ENCODE data around the gene C5AR1.
"Not testable (repeated sequence)": the region's sequence is repeated elsewhere in the genome, so short reads cannot be mapped to it uniquely, and the experiment has no call there.

The C5AR1 gene

DNA sequence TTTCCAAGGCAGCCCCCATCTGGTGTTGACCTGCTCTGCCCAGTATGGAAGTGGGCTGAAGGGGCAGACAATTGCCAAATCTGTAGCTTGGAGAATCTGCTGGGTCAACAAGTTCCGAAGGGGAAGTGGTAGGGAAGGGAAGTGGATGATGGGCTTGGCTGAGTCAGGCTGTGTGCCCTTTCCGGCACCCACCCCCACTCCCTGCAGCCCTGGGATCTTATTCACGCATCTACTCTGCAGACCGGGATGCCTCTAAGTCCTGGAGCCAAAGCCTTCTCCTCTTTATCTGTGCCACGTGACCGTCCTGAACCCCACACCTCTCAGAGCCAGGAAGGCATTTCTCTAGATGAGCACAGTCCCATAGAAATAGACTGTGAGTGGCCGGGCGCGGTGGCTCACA is 14.8 kb downstream of the C5AR1 start:
- in situ Hi-C loops (cut with MboI; ENCODE audit: low sequenced_read_pairs): no loop called here

DNA sequence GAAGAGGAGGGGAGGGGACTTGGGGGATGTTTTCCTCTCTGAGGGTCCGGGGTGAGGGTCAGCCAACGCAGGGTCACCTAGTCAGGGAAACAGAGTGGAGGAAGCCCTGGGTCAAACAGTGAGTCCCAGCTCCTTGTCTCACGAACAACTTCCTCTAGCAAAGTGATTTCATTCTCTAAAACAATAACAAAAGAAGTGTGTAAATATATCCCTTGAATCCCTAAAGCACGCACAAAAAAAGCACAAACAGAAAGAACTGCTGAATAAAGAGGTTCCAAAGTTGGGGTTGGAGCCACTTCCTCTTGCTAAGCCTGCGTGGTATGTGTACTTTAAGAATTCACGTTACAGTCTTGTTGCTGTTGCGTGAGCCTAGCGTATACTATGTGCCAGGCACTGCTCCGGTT is 20.8 kb downstream of the C5AR1 start:
- in situ Hi-C loops (cut with MboI; ENCODE audit: low sequenced_read_pairs): no loop called here

DNA sequence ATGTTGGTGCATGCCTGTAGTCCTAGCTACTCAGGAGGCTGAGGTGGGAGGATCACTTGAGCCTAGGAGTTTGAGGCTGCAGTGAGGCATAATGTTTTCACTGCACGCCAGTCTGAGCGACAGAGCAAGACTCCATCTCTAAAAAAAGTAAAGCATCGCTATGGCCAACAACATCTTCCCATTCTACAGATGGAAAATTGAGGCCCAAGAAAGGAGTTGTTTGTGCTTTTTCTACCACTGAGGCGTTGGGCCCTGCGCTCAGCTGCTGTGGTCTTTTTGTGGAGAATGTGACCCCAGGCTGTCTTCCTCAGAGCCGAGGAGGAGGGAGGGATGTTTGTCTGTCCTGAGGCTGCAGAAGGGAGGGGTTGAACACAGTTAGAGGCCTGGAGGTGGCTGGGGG is 21.8 kb downstream of the C5AR1 start:
- in situ Hi-C loops (cut with MboI; ENCODE audit: low sequenced_read_pairs): no loop called here

DNA sequence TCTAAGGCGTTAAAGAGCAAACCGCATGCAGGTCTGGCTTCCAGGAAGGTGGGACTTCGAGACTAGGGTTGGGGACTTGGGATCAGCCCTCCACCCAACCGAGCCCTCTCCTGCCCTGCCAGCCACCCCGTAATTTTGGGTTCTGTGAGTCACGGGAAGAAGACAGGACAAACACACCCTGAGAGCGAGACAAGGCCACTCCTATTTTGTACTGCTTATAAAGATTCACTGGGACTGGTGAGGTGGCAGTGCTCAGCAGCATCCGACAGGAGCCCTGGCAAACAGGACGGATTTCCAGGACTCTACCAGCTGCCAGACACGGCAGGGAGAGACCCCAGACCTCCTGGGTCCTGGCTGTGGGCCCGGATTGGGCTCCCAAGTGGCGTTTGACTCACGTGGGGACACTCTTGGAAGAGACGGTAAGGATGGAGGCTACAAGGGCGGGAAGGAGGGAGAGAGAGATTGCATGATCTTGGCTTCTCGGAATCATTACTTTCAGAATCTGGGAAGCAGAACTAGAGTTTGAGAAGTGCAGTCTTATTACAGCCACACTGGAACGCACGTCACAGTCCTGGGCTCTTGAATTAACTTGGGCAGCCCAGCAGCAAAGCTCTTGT is 22.4 kb downstream of the C5AR1 start, which contains the start of gene C5AR2:
Gene C5AR2 (plus strand): TSS at position 245 of the 617 bp plus-strand sequence. CDS start 8,625 bp downstream, outside the sequence.
- in situ Hi-C loops (cut with MboI; ENCODE audit: low sequenced_read_pairs): no loop called here

GRCh38 chr19:47336765-47337718 is 27.4 kb downstream of the C5AR1 start:
- in situ Hi-C loops (cut with MboI; ENCODE audit: low sequenced_read_pairs): not testable (repeated sequence)

DNA sequence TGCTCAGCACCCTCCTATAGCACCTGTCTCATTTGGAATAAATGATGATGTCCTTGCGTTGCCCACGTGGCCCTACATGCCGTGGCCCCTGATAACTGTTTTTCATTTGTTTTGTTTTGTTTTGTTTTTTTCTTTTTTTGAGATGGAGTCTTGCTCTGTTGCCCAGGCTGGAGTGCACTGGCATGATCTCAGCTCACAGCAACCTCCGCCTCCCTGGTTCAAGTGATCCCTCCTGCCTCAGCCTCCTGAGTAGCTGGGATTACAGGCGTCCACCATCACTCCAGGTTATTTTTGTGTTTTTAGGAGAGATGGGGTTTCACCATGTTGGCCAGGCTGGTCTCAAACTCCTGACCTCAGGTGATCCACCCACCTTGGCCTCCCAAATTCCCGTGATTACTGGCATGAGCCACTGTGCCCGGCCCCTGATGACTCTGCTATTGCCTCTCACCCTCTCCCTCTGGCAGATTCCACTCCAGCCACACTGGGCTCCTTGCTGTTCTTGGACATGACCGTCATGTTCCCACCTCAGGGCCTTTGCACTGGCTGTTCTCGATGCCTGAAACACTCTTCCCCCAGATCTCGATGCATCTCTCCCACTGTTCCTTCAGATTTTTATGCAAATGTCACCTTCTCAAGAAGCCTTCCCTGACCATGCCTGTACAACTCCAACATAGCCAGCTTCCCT is 29.7 kb downstream of the C5AR1 start:
- in situ Hi-C loops (cut with MboI; ENCODE audit: low sequenced_read_pairs): no loop called here

GRCh38 chr19:47340477-47341208 is 31.0 kb downstream of the C5AR1 start:
- in situ Hi-C loops (cut with MboI; ENCODE audit: low sequenced_read_pairs): no loop called here

- in situ Hi-C loops (cut with MboI; ENCODE audit: low sequenced_read_pairs): no loop called here
Measured at GRCh38 chr19:47341734-47342133, 32.1 kb downstream of the C5AR1 start.

- in situ Hi-C loops (cut with MboI; ENCODE audit: low sequenced_read_pairs): no loop called here
Measured at GRCh38 chr19:47343194-47343802, 33.6 kb downstream of the C5AR1 start.

GRCh38 chr19:47344425-47344824 is 34.8 kb downstream of the C5AR1 start:
- in situ Hi-C loops (cut with MboI; ENCODE audit: low sequenced_read_pairs): no loop called here

GRCh38 chr19:47346024-47346423 is 36.4 kb downstream of the C5AR1 start:
- in situ Hi-C loops (cut with MboI; ENCODE audit: low sequenced_read_pairs): not testable (repeated sequence)

GRCh38 chr19:47348819-47349795 is 39.4 kb downstream of the C5AR1 start, which contains the start of gene DHX34:
TSS of gene DHX34 (plus strand) at chr19:47349315. CDS start at chr19:47353031, 3,716 bp downstream.
- in situ Hi-C loops (cut with MboI; ENCODE audit: low sequenced_read_pairs): no loop called here

GRCh38 chr19:47350630-47351029 is 41.0 kb downstream of the C5AR1 start:
- in situ Hi-C loops (cut with MboI; ENCODE audit: low sequenced_read_pairs): no loop called here

DNA sequence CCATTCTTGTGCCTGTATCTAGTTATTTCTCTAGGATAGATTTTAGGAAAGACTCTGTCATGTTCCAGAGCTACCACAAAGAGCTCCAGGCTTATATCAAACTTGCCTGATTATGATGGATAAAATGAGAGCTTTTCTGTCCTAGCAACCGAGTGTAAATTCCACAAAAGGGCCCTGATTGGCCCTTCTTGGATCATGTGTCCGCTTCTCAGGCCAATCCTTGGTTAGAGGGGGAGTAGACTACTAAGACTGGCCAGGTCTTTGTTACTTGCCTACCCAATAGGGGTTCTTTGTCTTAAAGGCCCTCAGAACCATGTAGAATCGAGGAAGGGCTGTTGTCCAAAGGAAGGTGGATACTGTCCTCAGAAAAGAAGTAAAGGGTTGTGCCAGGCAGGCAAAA is 41.9 kb downstream of the C5AR1 start:
- in situ Hi-C loops (cut with MboI; ENCODE audit: low sequenced_read_pairs): no loop called here

- in situ Hi-C loops (cut with MboI; ENCODE audit: low sequenced_read_pairs): no loop called here
Measured at GRCh38 chr19:47352095-47352494, 42.4 kb downstream of the C5AR1 start.

DNA sequence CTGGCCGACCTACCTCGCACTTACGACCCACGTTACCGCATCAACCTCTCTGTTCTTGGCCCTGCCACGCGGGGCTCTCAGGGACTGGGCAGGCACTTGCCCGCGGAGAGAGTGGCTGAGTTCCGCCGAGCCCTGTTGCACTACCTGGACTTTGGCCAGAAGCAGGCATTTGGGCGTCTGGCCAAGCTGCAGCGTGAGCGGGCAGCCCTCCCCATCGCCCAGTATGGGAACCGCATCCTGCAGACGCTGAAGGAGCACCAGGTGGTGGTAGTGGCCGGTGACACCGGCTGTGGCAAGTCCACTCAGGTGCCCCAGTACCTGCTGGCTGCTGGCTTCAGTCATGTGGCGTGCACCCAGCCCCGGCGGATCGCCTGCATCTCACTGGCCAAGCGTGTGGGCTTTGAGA is 43.6 kb downstream of the C5AR1 start:
- in situ Hi-C loops (cut with MboI; ENCODE audit: low sequenced_read_pairs): no loop called here

GRCh38 chr19:47356900-47357299 is 47.2 kb downstream of the C5AR1 start:
- in situ Hi-C loops (cut with MboI; ENCODE audit: low sequenced_read_pairs): no loop called here

DNA sequence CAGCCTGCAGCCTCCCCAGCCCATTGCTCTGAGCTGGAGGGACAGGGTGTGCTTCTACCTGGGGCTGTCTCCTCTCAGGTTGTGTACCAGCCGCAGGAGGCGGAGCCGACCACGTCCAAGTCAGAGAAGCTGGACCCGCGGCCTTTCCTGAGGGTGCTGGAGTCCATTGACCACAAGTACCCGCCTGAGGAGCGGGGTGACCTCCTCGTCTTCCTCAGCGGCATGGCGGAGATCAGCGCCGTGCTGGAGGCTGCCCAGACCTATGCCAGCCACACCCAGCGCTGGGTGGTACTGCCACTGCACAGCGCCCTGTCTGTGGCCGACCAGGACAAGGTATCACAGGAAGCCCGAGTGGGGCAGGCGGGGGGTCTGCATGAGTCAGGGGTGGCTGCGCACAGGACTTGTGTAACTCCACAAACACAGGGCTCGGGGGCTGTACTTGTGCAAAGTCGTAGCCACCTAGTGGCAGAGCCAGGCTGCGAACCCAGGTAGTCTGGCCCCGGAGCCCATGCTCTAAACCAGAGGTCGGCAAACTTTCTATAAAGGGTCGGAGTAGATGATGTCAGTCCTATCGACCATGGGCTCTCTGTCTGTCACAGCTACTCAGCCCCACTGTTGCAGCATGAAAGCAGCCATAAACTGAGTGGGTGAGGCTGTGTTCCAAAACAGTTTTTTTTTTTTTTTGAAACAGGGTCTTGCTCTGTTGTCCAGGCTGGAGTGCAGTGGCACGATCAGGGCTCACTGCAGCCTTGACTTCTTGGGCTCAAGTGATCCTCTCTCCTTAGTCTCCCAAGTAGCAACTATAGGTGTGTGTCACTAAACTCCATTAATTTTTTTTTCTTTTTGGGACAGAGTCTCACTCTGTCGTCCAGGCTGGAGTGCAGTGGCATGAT is 48.4 kb downstream of the C5AR1 start:
- in situ Hi-C loops (cut with MboI; ENCODE audit: low sequenced_read_pairs): no loop called here

Measured in HL-60/S4 (cell line).